Measurements from ENCODE around the gene CDC37L1. TPM values are rescaled to one million over a fixed set of nuclear protein-coding genes. Genes with fewer than 3 reads are reported as not detected.

Gene CDC37L1
- polyA plus RNA-seq, 1 of the 3 experiments (the other 2 are of a cell fraction), result 6.5 TPM

DNA sequence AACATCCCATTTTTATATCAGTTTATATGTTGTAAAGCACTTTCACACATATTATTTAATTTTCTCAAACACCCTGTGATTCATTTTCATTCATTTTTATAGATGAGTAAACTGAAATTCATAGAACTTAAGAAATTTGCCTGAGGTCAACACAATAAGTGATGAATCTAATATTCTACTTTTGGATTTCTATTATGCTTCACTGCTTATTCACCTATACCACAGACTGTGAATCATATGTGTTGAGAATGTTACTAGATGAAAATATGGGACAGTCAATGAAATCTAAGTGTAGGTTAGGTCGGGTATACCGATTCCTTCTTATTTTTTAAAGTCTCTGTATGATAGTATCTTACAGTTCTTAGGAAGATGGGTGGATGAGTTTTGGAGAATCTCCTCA, 24.8 kb downstream of the CDC37L1 start:
- TF ChIP-seq, protein P1, sequence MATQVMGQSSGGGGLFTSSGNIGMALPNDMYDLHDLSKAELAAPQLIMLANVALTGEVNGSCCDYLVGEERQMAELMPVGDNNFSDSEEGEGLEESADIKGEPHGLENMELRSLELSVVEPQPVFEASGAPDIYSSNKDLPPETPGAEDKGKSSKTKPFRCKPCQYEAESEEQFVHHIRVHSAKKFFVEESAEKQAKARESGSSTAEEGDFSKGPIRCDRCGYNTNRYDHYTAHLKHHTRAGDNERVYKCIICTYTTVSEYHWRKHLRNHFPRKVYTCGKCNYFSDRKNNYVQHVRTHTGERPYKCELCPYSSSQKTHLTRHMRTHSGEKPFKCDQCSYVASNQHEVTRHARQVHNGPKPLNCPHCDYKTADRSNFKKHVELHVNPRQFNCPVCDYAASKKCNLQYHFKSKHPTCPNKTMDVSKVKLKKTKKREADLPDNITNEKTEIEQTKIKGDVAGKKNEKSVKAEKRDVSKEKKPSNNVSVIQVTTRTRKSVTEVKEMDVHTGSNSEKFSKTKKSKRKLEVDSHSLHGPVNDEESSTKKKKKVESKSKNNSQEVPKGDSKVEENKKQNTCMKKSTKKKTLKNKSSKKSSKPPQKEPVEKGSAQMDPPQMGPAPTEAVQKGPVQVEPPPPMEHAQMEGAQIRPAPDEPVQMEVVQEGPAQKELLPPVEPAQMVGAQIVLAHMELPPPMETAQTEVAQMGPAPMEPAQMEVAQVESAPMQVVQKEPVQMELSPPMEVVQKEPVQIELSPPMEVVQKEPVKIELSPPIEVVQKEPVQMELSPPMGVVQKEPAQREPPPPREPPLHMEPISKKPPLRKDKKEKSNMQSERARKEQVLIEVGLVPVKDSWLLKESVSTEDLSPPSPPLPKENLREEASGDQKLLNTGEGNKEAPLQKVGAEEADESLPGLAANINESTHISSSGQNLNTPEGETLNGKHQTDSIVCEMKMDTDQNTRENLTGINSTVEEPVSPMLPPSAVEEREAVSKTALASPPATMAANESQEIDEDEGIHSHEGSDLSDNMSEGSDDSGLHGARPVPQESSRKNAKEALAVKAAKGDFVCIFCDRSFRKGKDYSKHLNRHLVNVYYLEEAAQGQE (IDR thresholded peaks at IDR 0.05; ENCODE audit: low read depth, low read length), result no peak
- TF ChIP-seq SMC3 (IDR thresholded peaks at IDR 0.05; ENCODE audit: low read depth, low read length), result no peak
- TF ChIP-seq RXRA (IDR thresholded peaks at IDR 0.05; ENCODE audit: borderline replicate concordance, low read depth), result no peak
- no peak for TF ChIP-seq RAD21 (IDR thresholded peaks at IDR 0.05; ENCODE audit: low read length)
- no peak for TF ChIP-seq EP300 (IDR thresholded peaks at IDR 0.05; ENCODE audit: borderline replicate concordance in 1 of 2, low read depth in 1 of 2, low read length in 1 of 2)
- TF ChIP-seq, protein P2, sequence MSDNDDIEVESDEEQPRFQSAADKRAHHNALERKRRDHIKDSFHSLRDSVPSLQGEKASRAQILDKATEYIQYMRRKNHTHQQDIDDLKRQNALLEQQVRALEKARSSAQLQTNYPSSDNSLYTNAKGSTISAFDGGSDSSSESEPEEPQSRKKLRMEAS (IDR thresholded peaks at IDR 0.05; ENCODE audit: low read depth), result no peak
- TF ChIP-seq, protein P3, sequence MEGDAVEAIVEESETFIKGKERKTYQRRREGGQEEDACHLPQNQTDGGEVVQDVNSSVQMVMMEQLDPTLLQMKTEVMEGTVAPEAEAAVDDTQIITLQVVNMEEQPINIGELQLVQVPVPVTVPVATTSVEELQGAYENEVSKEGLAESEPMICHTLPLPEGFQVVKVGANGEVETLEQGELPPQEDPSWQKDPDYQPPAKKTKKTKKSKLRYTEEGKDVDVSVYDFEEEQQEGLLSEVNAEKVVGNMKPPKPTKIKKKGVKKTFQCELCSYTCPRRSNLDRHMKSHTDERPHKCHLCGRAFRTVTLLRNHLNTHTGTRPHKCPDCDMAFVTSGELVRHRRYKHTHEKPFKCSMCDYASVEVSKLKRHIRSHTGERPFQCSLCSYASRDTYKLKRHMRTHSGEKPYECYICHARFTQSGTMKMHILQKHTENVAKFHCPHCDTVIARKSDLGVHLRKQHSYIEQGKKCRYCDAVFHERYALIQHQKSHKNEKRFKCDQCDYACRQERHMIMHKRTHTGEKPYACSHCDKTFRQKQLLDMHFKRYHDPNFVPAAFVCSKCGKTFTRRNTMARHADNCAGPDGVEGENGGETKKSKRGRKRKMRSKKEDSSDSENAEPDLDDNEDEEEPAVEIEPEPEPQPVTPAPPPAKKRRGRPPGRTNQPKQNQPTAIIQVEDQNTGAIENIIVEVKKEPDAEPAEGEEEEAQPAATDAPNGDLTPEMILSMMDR (IDR thresholded peaks at IDR 0.05), result no peak
- no peak for TF ChIP-seq MXI1 (IDR thresholded peaks at IDR 0.05; ENCODE audit: low read depth, low read length)
- TF ChIP-seq GABPA (IDR thresholded peaks at IDR 0.05; ENCODE audit: low read depth), result no peak
- no peak for TF ChIP-seq RFX5 (IDR thresholded peaks at IDR 0.05; ENCODE audit: low read length)
- TF ChIP-seq SIN3A (IDR thresholded peaks at IDR 0.05; ENCODE audit: borderline replicate concordance, low read depth, low read length), result no peak
- H2AFZ ChIP-seq (ENCODE audit: low read depth), result no peak overlapping the region
- no peaks in the 10 kb centered on the region for H3K9me3 ChIP-seq
- ChIA-PET CTCF (interaction anchor here (1.3 kb wide), 1 partner anchor 17 kb away, joined by 3 read pairs; no protein-coding TSS in a partner anchor), POLR2A (no interaction called here)
- no peak for DNase-seq
- H3K27me3 ChIP-seq (ENCODE audit: insufficient read depth), result no peaks in the 10 kb centered on the region
- H3F3A ChIP-seq (replicated peaks; ENCODE audit: insufficient read depth), result peaks cover 9% of the 10 kb centered on the region
- 88% methylated on average over 2 of the region's 2 CpGs for WGBS (ENCODE audit: low lambda C conversion rate)
- no peaks in the 10 kb centered on the region for H3K4me1 ChIP-seq (ENCODE audit: control insufficient read depth in 1 of 2, insufficient read depth in 2 of 2, low read depth in 1 of 2, low read length in 1 of 2)
- H3K27ac ChIP-seq (ENCODE audit: low read depth in 2 of 2, low read length in 1 of 2), result no peak overlapping the region
- H3K4me2 ChIP-seq, result no peak overlapping the region
- H3K4me3 ChIP-seq (ENCODE audit: low read depth in 2 of 2, low read length in 1 of 2), result no peak overlapping the region
- peaks cover 48 to 81% of the 10 kb centered on the region in 2 experiments for H3K36me3 ChIP-seq (replicated peaks in 1 of 2; ENCODE audit: control insufficient read depth in 1 of 2, insufficient read depth in 2 of 2, low read length in 1 of 2)
- H3K79me2 ChIP-seq (ENCODE audit: insufficient read depth), result no peaks in the 10 kb centered on the region
- H3K9ac ChIP-seq, result no peak overlapping the region
- no peaks in the 10 kb centered on the region for H3K9me2 ChIP-seq
- H4K20me1 ChIP-seq (ENCODE audit: insufficient read depth), result no peaks in the 10 kb centered on the region

DNA sequence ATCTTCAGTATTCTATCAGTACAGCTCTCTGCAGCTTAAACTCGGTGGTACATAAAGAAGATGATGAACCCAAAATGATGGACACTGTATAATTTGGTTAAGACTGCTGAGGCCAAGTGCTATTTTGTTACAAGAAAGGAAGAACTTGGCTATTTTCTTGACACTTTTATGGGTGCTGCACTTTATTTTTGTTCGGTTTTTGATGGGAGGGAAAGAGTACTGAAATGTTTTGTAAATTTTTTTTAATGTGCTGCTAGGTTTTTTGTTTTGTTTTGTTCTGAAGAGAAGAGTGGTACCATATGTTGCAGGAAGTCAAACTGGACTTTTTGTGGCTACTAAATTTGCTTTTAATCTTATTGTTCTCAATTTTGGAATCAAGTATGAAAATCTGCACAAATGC, 26.7 kb downstream of the CDC37L1 start:
- CTCF ChIA-PET, result interaction anchor here (1.2 kb wide), 1 partner anchor 13 kb away, joined by 3 read pairs; no protein-coding TSS in a partner anchor

More for the DNA sequence above, 26.7 kb downstream of the CDC37L1 start:
- H3K36me3 ChIP-seq (replicated peaks in 1 of 2; ENCODE audit: control insufficient read depth in 1 of 2, insufficient read depth in 2 of 2, low read length in 1 of 2), result peaks cover 45 to 76% of the 10 kb centered on the region in 2 experiments
- H3F3A ChIP-seq (replicated peaks; ENCODE audit: insufficient read depth), result peaks cover 4% of the 10 kb centered on the region
- H4K20me1 ChIP-seq (ENCODE audit: insufficient read depth), result no peaks in the 10 kb centered on the region
- POLR2A ChIA-PET, result no interaction called here
- no peak overlapping the region for H2AFZ ChIP-seq (ENCODE audit: low read depth)
- H3K9ac ChIP-seq, result no peak overlapping the region
- H3K79me2 ChIP-seq (ENCODE audit: insufficient read depth), result no peaks in the 10 kb centered on the region
- no peaks in the 10 kb centered on the region for H3K9me3 ChIP-seq
- no peaks in the 10 kb centered on the region for H3K9me2 ChIP-seq
- DNase-seq, result no peak
- no peaks in the 10 kb centered on the region for H3K4me1 ChIP-seq (ENCODE audit: control insufficient read depth in 1 of 2, insufficient read depth in 2 of 2, low read depth in 1 of 2, low read length in 1 of 2)
- TF ChIP-seq, protein P4, sequence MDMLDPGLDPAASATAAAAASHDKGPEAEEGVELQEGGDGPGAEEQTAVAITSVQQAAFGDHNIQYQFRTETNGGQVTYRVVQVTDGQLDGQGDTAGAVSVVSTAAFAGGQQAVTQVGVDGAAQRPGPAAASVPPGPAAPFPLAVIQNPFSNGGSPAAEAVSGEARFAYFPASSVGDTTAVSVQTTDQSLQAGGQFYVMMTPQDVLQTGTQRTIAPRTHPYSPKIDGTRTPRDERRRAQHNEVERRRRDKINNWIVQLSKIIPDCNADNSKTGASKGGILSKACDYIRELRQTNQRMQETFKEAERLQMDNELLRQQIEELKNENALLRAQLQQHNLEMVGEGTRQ (IDR thresholded peaks at IDR 0.05; ENCODE audit: borderline replicate concordance, low read depth, low read length), result no peak
- TF ChIP-seq FOXJ3 (CRISPR knock-in tag; IDR thresholded peaks at IDR 0.05) (no peak), GATA2 (CRISPR knock-in tag; IDR thresholded peaks at IDR 0.05) (no peak), RFX5 (IDR thresholded peaks at IDR 0.05; ENCODE audit: low read length) (no peak), MXI1 (IDR thresholded peaks at IDR 0.05; ENCODE audit: low read depth, low read length) (no peak)
- TF ChIP-seq, protein P2 (IDR thresholded peaks at IDR 0.05; ENCODE audit: low read depth), result no peak
- H3K27ac ChIP-seq (ENCODE audit: low read depth in 2 of 2, low read length in 1 of 2), result no peak overlapping the region
- H3K27me3 ChIP-seq (ENCODE audit: insufficient read depth), result no peaks in the 10 kb centered on the region
- 82% methylated on average over 2 of the region's 2 CpGs for WGBS (ENCODE audit: low lambda C conversion rate)
- H3K4me3 ChIP-seq (ENCODE audit: low read depth in 2 of 2, low read length in 1 of 2), result no peak overlapping the region
- H3K4me2 ChIP-seq, result no peak overlapping the region
